Lower lobe of right lung (tissue), 2 donors: ENCODE results near the gene CCDC110. TPM values are rescaled to one million over a fixed set of nuclear protein-coding genes. Genes with fewer than 3 reads are reported as not detected.

Source experiments
- ATAC-seq, 2 donors: fragments of 200-7000 bp; cut with Tn5 transposase; one replicate each; pipeline ENCODE4 v1.9.1; 2020 to 2022; ENCODE audit warnings: mild to moderate bottlenecking in 2 of 2, moderate library complexity in 2 of 2
- DNase-seq: peaks from one replicate; pipeline ENCODE4 v3.0.0-alpha.2; 2020
- H3K27ac ChIP-seq: fragments of 200-600 bp; one replicate; pipeline ENCODE4 v1.8.0; 2022
- H3K27me3 ChIP-seq: fragments of 200-600 bp; one replicate; pipeline ENCODE4 v1.8.0; 2022; ENCODE audit warnings: low read depth
- H3K36me3 ChIP-seq: fragments of 200-600 bp; one replicate; pipeline ENCODE4 v1.8.0; 2022; ENCODE audit warnings: mild to moderate bottlenecking
- H3K4me1 ChIP-seq: fragments of 200-600 bp; one replicate; pipeline ENCODE4 v1.8.0; 2022
- H3K4me3 ChIP-seq: fragments of 200-600 bp; one replicate; pipeline ENCODE4 v1.8.0; 2022; ENCODE audit warnings: mild to moderate bottlenecking
- H3K9me3 ChIP-seq: fragments of 200-600 bp; one replicate; pipeline ENCODE4 v1.8.0; 2022
- intact Hi-C: fragments of 100-400 bp; cut with DNase I; formaldehyde crosslinking; loops from one replicate; pipeline ENCODE4 v1.11.0; 2022
- total RNA-seq: library from RNA; stranded (reverse); fragmentation: NEBNext Ultra II Directional; extraction: Animal tissue kit (Norgen Biotek cat#: 25700); gene quantifications from one replicate; pipeline ENCODE4 v1.2.1, GENCODE V29; 2021
- TF ChIP-seq, protein P1 (sequence below): fragments of 200-600 bp; IDR thresholded peaks from one replicate; pipeline ENCODE4 v1.8.0; 2022; ENCODE audit warnings: antibody characterized with exemption, mild to moderate bottlenecking
- donor health status: DM: no; HTN: yes; CAD: no; lungs with severe emphysema.

Gene CCDC110
- total RNA-seq, 1 donor from 2014 or later = 0.44 TPM

DNA sequence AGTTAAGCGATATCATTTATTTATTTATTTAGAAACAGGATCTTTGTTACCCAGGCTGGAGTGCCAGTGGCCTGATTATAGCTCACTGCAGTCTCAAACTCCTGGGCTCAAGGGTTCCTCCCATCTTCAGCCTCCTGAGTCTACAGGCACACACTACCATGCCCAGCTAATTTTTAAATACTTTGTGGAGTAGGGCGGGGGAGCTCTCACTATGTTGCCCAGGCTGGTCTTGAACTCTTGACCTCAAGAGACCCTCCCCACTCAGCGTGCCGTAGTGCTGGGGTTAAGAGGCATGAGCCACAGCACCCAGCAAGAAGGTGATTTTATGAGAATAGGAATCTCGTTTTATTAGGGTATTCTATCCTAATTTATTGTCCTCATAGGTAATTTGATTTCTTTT is 41.9 kb downstream of the CCDC110 start:
- ATAC-seq = no peak
- H3K27ac ChIP-seq = no peak overlapping the region
- H3K9me3 ChIP-seq = no peaks in the 10 kb centered on the region
- H3K4me3 ChIP-seq = no peak overlapping the region
- H3K36me3 ChIP-seq = no peaks in the 10 kb centered on the region
- TF ChIP-seq, protein P1, sequence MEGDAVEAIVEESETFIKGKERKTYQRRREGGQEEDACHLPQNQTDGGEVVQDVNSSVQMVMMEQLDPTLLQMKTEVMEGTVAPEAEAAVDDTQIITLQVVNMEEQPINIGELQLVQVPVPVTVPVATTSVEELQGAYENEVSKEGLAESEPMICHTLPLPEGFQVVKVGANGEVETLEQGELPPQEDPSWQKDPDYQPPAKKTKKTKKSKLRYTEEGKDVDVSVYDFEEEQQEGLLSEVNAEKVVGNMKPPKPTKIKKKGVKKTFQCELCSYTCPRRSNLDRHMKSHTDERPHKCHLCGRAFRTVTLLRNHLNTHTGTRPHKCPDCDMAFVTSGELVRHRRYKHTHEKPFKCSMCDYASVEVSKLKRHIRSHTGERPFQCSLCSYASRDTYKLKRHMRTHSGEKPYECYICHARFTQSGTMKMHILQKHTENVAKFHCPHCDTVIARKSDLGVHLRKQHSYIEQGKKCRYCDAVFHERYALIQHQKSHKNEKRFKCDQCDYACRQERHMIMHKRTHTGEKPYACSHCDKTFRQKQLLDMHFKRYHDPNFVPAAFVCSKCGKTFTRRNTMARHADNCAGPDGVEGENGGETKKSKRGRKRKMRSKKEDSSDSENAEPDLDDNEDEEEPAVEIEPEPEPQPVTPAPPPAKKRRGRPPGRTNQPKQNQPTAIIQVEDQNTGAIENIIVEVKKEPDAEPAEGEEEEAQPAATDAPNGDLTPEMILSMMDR = no peak
- H3K4me1 ChIP-seq = peaks cover 5% of the 10 kb centered on the region
- H3K27me3 ChIP-seq = no peaks in the 10 kb centered on the region
- intact Hi-C loops = no loop called here
- no peak for DNase-seq

DNA sequence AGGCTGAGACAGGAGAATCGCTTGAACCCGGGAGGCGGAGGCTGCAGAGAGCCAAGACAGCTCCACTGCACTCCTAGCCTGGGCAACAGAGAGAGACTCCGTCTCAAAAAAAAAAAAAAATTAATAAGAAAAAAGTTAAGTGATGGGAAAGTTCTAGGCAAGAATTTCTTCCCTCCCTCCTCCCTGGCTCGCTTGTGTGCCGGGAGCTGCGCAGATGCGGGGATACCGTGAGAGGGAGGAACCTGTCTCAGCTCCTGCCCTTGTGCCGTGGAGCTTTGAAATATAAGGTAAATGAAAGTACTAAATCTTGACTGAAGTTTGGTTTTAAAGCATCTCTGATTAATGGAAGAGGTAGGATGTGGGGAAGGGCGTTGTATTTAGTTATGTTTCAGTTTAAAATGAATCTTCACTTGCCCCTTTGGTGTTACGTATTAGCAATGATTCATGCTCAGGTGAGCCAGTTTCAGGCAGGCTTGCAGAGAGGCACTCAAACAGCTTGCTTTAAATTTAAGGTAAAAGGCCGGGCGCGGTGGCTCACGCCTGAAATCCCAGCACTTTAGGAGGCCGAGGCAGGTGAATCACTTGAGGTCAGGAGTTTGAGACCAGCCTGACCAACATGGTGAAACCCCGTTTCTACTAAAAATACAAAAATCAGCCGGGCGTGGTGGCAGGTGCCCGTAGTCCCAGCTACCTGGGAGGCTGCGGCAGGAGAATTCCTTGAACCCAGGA is 44.4 kb downstream of the CCDC110 start:
- no peak overlapping the region for H3K4me3 ChIP-seq
- no peaks in the 10 kb centered on the region for H3K9me3 ChIP-seq
- no peaks in the 10 kb centered on the region for H3K27me3 ChIP-seq
- TF ChIP-seq, protein P1 = no peak
- intact Hi-C loops = no loop called here
- DNase-seq (no peak), ATAC-seq (no peak)
- peaks cover 24% of the 10 kb centered on the region for H3K4me1 ChIP-seq
- H3K36me3 ChIP-seq = peaks cover under 1% of the 10 kb centered on the region
- no peak overlapping the region for H3K27ac ChIP-seq

DNA sequence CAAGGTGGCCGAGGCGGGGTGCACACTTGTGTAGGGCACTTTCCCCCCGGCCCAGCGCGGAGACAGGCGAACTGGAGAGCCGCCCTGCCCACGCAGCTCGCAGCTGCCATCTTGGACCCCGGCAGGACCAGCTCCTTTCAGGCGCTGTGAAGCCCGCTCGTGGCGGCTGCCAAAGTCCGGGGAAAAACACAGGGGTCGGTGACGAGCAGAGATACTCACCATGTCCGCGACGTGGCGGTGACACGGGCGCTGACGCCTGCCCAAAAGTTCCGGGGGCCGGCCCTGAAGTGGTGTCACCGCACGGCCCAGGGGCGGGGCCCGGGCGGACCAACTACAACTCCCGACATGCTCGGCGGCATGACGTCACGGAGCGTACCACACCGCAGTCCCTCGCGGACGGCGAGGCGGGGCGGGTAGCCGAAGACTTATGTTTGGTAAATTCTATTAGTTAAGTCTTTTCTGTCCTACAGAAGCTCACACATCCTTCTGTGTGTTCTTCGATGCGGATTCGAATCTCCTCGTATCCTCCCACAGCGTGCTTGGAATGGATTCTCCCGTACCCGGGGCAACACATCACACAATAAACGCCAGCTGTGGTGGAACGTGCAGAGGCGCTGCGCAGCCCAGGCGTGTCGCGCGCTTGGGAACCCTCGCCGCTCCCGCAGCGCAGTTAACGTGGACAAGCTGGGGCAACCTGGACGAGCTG is 45.7 kb downstream of the CCDC110 start, which contains the start of gene UFSP2:
UFSP2 (minus strand) TSS at position 318 of the 706 bp plus-strand sequence; CDS start at position 222, 96 bp downstream.
- Histone ChIP-seq H3K4me3 (peak within 1 kb of the TSS; percentile 74), H3K36me3 (peaks cover 5% of the 10 kb centered on the region), H3K9me3 (no peaks in the 10 kb centered on the region), H3K4me1 (peaks cover 32% of the 10 kb centered on the region), H3K27me3 (no peaks in the 10 kb centered on the region), H3K27ac (peak within 1 kb of the TSS; percentile 97)
- TF ChIP-seq, protein P1 = no peak
- intact Hi-C loops = no loop called here
- peak; percentile 97 to 98 for ATAC-seq
- DNase-seq = peak; percentile 90

DNA sequence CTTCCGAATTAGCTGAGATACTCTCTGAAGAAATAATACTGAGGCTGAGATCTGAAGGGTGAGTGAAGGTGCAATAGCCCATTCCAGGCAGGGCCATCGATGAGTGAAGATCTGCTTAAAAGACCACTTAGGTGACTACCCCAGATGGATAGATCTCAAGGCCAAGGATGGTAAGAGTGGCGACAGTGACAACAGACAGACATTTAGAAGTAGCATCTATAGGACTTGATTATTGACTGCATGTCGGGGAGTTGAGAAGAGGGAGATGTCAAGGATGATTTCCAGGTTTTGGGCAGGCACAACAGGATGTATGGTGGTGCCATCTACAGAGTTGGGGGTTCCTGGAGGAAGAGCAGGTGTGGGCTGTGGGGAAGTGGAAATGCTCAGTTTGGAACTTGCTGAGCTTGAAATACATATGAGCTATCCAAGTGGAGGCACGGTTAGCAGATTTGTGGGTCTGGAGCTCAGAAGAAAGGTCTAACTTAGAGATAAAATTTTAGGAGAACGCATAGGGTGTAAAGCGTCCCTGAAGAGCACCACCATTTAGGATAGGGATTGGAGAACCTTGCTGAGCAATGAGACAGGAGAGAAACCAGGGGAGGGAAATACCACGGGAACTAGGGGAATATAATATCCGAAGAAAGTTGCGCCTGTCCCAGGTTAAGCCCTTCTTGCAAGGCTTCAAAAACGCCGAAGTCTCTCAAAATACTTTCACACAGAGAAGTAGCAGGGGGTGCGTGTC is 46.5 kb downstream of the CCDC110 start:
- H3K36me3 ChIP-seq = peaks cover 5% of the 10 kb centered on the region
- DNase-seq = no peak
- TF ChIP-seq, protein P1 = no peak
- peak overlapping the region; percentile 97 for H3K27ac ChIP-seq
- peak overlapping the region; percentile 74 for H3K4me3 ChIP-seq
- peaks cover 36% of the 10 kb centered on the region for H3K4me1 ChIP-seq
- no peaks in the 10 kb centered on the region for H3K9me3 ChIP-seq
- H3K27me3 ChIP-seq = no peaks in the 10 kb centered on the region
- ATAC-seq = peak; percentile 57 to 58
- intact Hi-C loops = no loop called here

DNA sequence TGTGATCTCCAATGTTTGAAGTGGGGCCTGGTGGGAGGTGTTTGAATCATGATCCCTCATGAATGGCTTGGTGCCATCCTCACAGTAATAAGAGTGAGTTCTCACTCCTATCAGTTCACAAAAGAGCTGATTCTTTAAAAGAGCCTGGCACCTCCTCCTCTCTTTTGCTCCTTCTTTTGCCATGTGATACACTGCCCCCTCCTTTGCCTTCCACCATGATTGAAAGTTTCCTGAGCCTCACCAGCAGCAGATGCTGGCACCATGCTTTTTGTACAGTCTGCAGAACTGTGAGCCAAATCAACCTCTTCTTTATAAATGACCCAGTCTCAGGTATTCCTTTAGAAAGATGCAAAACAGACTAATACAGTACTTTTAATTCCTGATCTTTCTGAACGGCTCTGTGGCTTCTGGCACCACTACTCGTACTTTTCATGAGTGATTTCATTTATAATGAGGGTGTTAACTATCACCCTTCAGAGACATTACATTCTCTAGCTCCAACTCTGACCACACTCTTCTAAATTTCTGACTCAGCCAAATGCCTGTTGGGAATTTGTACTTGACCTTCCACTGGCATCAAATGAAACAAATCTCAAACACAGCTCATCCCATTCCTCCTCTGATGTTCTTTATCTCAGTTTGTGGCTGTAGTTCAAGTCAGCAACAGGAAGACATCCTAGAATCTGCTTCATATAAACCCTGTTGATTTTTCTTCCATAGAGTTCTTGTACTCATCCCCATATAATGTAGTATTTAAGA is 50.0 kb downstream of the CCDC110 start:
- no peak for ATAC-seq
- intact Hi-C loops = no loop called here
- H3K4me1 ChIP-seq = peaks cover 36% of the 10 kb centered on the region
- no peak for DNase-seq
- no peak overlapping the region for H3K27ac ChIP-seq
- no peaks in the 10 kb centered on the region for H3K27me3 ChIP-seq
- TF ChIP-seq, protein P1 = no peak
- no peaks in the 10 kb centered on the region for H3K9me3 ChIP-seq
- no peak overlapping the region for H3K4me3 ChIP-seq
- H3K36me3 ChIP-seq = peaks cover 24% of the 10 kb centered on the region
